Heart right ventricle (tissue), 16 donors: Measurements from ENCODE around the gene NHS. TPM values are rescaled to one million over a fixed set of nuclear protein-coding genes. Genes with fewer than 3 reads are reported as not detected.

Experiments used
- ATAC-seq, 8 donors: fragments of 200-7000 bp; cut with Tn5 transposase; one replicate each; pipeline ENCODE4 v1.9.1; 2020; ENCODE audit warnings: mild to moderate bottlenecking in 8 of 8, moderate library complexity in 8 of 8, moderate number of reproducible peaks in 1 of 8
- DNase-seq, 2 donors: peaks; one replicate each; pipeline ENCODE4 v3.0.0-alpha.2; 2020
- H3K27ac ChIP-seq, 10 donors: fragments of 200-600 bp; sonication (generic) in 2 of 10; one replicate each; pipeline versions ENCODE4 v1.5.0 to v1.8.0; 2020 to 2022; ENCODE audit warnings: mild to moderate bottlenecking in 3 of 10
- H3K27me3 ChIP-seq, 7 donors: fragments of 200-600 bp; one replicate each; pipeline ENCODE4 v1.8.0; 2021 to 2022; ENCODE audit warnings: mild to moderate bottlenecking in 2 of 7
- H3K36me3 ChIP-seq, 9 donors: fragments of 200-600 bp; sonication (generic) in 1 of 9; one replicate each; pipeline versions ENCODE4 v1.5.0 to v1.8.0; 2020 to 2022; ENCODE audit warnings: mild to moderate bottlenecking in 2 of 9
- H3K4me1 ChIP-seq, 9 donors: fragments of 200-600 bp; sonication (generic) in 1 of 9; one replicate each; pipeline versions ENCODE4 v1.5.0 to v1.8.0; 2020 to 2022; ENCODE audit warnings: mild to moderate bottlenecking in 4 of 9
- H3K4me3 ChIP-seq, 10 donors: fragments of 200-600 bp; sonication (generic) in 2 of 10; one replicate each; pipeline versions ENCODE4 v1.5.0 to v1.8.0; 2020 to 2022; ENCODE audit warnings: mild to moderate bottlenecking in 7 of 10, moderate library complexity in 2 of 10
- H3K9me3 ChIP-seq, 11 donors: fragments of 200-600 bp in 10 of 11; sonication (generic) in 2 of 11; one replicate each; pipeline versions ENCODE4 v1.5.0 to v1.8.0; 2013 to 2022; ENCODE audit warnings: mild to moderate bottlenecking in 2 of 11, control low read depth in 1 of 11, moderate library complexity in 1 of 11
- WGBS, 2 donors: extraction: QIAGEN DNeasy Blood & Tissue Kit; methylation state at CpG; one replicate each; pipeline ENCODE4 v1.1.7; 2013; ENCODE audit warnings: inconsistent platforms in 1 of 2; 5-methylcytosine and 5-hydroxymethylcytosine counted together
- intact Hi-C, 10 donors: fragments of 100-400 bp; cut with DNase I; formaldehyde crosslinking; loops; one replicate each; pipeline versions ENCODE4 v1.11.1 to v1.14.2; 2022
- polyA plus RNA-seq, 2 donors: library from polyadenylated mRNA; stranded (reverse); fragments of 200-250 nt; gene quantifications; one replicate each; pipeline ENCODE4 v1.2.3, GENCODE V29; 2013
- total RNA-seq, 10 donors: library from RNA; stranded (reverse); fragmentation: NEBNext Ultra II Directional in 3 of 10; extraction: Animal tissue kit (Norgen Biotek cat#: 25700) in 3 of 10; gene quantifications; one replicate each; pipeline versions ENCODE4 v1.2.1 to v1.2.4, GENCODE V29; 2021 to 2023
- TF ChIP-seq, protein P1 (sequence below), 9 donors: fragments of 200-600 bp; sonication (generic) in 2 of 9; IDR thresholded peaks; one replicate each; pipeline versions ENCODE4 v1.5.0 to v1.8.0; 2021 to 2022; ENCODE audit warnings: antibody characterized with exemption in 9 of 9, mild to moderate bottlenecking in 5 of 9, moderate library complexity in 1 of 9
- donor health status: Arrhythmogenic right ventricular cardiomyopathy.
- donor health status: ischemic (EF 13 %, LVEDD 7.1; RV severe dilation, severe dysfunction).
- donor health status: healthy with polysubstance abuse.
- donor health status: DM: no; HTN: yes; CAD: no.
- donor health status: DM: no; HTN: no; CAD: no.
- donor health status: ischemic (EF 25% LVEDD 6.9; RV normal size, moderate dysfunction).
- donor health status: ischemic (EF 25% LVEDD 5.7; RV mildly dilated, moderate dysfunction).
- donor health status: healthy.
- donor health status: DM: yes; HTN: yes; CAD: no.
- donor health status: Ischemic cardiomyopathy.
- donor health status: ischemic (EF 35%, LVEDD 5.7; RV mildly dilated, moderate dysfunction).
- donor health status: nonischemic (EF 11% LVEDD 7.7; RV severe dilation, severe dysfunction).
- donor health status: DM: yes; HTN: yes; CAD: no.
- donor health status: PGD.
- donor health status: ischemic (EF 29% LVEDD 5.4; RV normal size, mild dysfunction).
- donor health status: nonischemic (EF 23%, LVEDD 6.1; RV moderate dilation, normal function).

The NHS gene
- total and polyA plus RNA-seq, 12 donors = 0.20 to 2.7 (median 1.2) TPM

GRCh38 chrX:17748684-17749083, 373.7 kb downstream of the NHS start:
- DNase-seq (no peak), ATAC-seq (no peak)
- Histone ChIP-seq H3K4me3 (no peak overlapping the region), H3K36me3 (peaks cover 0 to 47% (median 0%) of the 10 kb centered on the region in 9 donors), H3K27ac (no peak overlapping the region), H3K4me1 (peaks cover 0 to 5% (median 0%) of the 10 kb centered on the region in 9 donors), H3K9me3 (no peaks in the 10 kb centered on the region), H3K27me3 (peaks cover 0 to 12% (median 0%) of the 10 kb centered on the region in 7 donors)
- intact Hi-C loops = no loop called here
- TF ChIP-seq, protein P1, sequence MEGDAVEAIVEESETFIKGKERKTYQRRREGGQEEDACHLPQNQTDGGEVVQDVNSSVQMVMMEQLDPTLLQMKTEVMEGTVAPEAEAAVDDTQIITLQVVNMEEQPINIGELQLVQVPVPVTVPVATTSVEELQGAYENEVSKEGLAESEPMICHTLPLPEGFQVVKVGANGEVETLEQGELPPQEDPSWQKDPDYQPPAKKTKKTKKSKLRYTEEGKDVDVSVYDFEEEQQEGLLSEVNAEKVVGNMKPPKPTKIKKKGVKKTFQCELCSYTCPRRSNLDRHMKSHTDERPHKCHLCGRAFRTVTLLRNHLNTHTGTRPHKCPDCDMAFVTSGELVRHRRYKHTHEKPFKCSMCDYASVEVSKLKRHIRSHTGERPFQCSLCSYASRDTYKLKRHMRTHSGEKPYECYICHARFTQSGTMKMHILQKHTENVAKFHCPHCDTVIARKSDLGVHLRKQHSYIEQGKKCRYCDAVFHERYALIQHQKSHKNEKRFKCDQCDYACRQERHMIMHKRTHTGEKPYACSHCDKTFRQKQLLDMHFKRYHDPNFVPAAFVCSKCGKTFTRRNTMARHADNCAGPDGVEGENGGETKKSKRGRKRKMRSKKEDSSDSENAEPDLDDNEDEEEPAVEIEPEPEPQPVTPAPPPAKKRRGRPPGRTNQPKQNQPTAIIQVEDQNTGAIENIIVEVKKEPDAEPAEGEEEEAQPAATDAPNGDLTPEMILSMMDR (IDR thresholded peaks at IDR 0.05) = no peak
- 74 to 83% methylated on average over 5 of the region's 5 CpGs for WGBS, 2 donors

DNA sequence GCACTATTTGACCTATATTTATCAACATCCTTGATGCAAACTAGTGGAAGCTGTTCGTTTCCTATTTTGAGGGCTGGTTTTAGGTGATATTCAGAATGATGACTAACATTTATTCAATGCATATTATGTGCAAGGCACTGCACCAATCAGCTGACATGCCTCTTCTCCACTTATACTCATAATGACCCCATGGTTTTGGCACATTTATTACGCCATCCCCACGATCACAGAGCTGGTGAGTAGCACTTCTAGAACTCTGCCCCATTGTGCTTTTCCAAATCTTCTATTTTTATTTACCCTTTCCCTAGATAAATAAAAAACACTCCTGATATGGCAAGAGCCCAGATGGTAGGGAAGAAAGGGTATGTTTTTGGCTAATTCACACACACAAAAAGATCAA, 375.4 kb downstream of the NHS start:
- TF ChIP-seq, protein P1 (IDR thresholded peaks at IDR 0.05) = no peak
- ATAC-seq = no peak
- H3K9me3 ChIP-seq = no peaks in the 10 kb centered on the region
- WGBS, 2 donors = 77 to 82% methylated on average over 3 of the region's 3 CpGs
- H3K27me3 ChIP-seq = peaks cover 0 to 5% (median 0%) of the 10 kb centered on the region in 7 donors
- DNase-seq = no peak
- H3K27ac ChIP-seq = no peak overlapping the region
- H3K36me3 ChIP-seq = peaks cover 0 to 58% (median 0%) of the 10 kb centered on the region in 9 donors
- no peaks in the 10 kb centered on the region for H3K4me1 ChIP-seq
- H3K4me3 ChIP-seq = no peak overlapping the region
- intact Hi-C loops = no loop called here

DNA sequence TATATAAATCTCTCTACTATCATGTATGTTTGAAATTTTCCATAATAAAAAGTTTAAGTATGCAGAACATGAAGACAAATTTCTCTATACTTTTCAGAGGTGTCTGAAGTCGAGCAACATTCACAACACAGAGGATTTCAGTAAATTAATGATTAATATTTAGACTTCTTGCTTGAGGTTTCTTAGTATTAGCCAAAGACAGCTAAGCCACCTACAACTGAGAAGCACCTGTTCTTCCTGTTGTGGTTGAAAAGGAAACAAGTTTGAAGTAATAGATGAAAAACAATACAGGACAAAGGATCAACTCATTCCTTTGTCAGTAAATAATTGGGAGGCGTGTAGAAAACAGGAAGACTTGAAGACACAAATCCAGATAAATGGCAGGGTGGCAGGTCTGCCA, 383.4 kb downstream of the NHS start:
- no peaks in the 10 kb centered on the region for H3K4me1 ChIP-seq
- WGBS, 2 donors = 86 to 89% methylated on average over 2 of the region's 2 CpGs
- H3K9me3 ChIP-seq = no peaks in the 10 kb centered on the region
- no peak overlapping the region for H3K4me3 ChIP-seq
- ATAC-seq (no peak), DNase-seq (no peak)
- intact Hi-C loops = no loop called here
- H3K27me3 ChIP-seq = no peaks in the 10 kb centered on the region
- H3K27ac ChIP-seq = no peak overlapping the region
- TF ChIP-seq, protein P1 (IDR thresholded peaks at IDR 0.05) = no peak
- H3K36me3 ChIP-seq = peaks cover 0 to 14% (median 0%) of the 10 kb centered on the region in 9 donors

GRCh38 chrX:17759990-17760389, 385.0 kb downstream of the NHS start:
- intact Hi-C loops = no loop called here
- Histone ChIP-seq H3K4me3 (no peak overlapping the region), H3K4me1 (no peaks in the 10 kb centered on the region), H3K9me3 (no peaks in the 10 kb centered on the region), H3K36me3 (no peaks in the 10 kb centered on the region), H3K27ac (no peak overlapping the region), H3K27me3 (no peaks in the 10 kb centered on the region)
- DNase-seq (no peak), ATAC-seq (no peak)
- 77 to 89% methylated on average over 1 of the region's 1 CpG for WGBS, 2 donors
- TF ChIP-seq, protein P1 (IDR thresholded peaks at IDR 0.05) = no peak
